ENCODE measurements around the gene SLC22A17.

DNA sequence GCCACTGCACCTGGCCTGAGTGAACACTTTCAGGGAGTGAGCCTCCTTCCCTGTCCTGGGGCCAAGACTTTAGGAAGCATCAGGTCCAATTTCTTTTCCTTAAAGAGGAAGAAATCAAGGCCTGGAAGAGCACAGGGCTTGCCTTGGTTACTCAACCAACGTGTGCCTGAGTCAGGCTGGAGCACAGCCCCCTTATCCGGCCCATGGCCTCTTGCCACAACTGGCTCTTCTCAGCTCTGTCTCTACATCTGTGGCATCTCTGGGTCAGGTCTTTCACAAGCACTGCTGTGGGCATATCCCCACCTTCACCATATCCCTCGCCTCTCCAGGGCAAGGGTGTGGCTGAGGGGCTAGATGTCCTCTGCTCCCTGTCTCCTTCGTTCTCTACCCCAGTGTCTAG is 48.6 kb upstream of the SLC22A17 start:
- TF ChIP-seq JUND (IDR thresholded peaks at IDR 0.05) (no peak), POLR2AphosphoS5 (IDR thresholded peaks at IDR 0.05; ENCODE audit: low read depth, low read length) (no peak), POLR2A (IDR thresholded peaks at IDR 0.05; ENCODE audit: borderline replicate concordance, extremely low read depth, insufficient read depth, insufficient read length) (no peak), EZH2phosphoT487 (IDR thresholded peaks at IDR 0.05; ENCODE audit: borderline replicate concordance) (no peak), EZH2 (IDR thresholded peaks at IDR 0.05) (no peak), SRF (IDR thresholded peaks at IDR 0.05; ENCODE audit: low read depth) (no peak)
- TF ChIP-seq, protein P1, sequence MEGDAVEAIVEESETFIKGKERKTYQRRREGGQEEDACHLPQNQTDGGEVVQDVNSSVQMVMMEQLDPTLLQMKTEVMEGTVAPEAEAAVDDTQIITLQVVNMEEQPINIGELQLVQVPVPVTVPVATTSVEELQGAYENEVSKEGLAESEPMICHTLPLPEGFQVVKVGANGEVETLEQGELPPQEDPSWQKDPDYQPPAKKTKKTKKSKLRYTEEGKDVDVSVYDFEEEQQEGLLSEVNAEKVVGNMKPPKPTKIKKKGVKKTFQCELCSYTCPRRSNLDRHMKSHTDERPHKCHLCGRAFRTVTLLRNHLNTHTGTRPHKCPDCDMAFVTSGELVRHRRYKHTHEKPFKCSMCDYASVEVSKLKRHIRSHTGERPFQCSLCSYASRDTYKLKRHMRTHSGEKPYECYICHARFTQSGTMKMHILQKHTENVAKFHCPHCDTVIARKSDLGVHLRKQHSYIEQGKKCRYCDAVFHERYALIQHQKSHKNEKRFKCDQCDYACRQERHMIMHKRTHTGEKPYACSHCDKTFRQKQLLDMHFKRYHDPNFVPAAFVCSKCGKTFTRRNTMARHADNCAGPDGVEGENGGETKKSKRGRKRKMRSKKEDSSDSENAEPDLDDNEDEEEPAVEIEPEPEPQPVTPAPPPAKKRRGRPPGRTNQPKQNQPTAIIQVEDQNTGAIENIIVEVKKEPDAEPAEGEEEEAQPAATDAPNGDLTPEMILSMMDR (IDR thresholded peaks at IDR 0.05 in 2 of 3, conservative IDR thresholded peaks at IDR 0.05 in 1 of 3; ENCODE audit: borderline replicate concordance in 1 of 3, insufficient read depth in 1 of 3, low read depth in 2 of 3, low read length in 2 of 3): no peak
- TF ChIP-seq, protein P2, sequence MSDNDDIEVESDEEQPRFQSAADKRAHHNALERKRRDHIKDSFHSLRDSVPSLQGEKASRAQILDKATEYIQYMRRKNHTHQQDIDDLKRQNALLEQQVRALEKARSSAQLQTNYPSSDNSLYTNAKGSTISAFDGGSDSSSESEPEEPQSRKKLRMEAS (IDR thresholded peaks at IDR 0.05): no peak
